H9 (cell line): ENCODE measurements around the gene JTB. TPM values are rescaled to one million over a fixed set of nuclear protein-coding genes. Genes with fewer than 3 reads are reported as not detected.

Experiments
- DNase-seq: peaks from one replicate; pipeline ENCODE4 v3.0.0-alpha.2; 2017
- H2AFZ ChIP-seq: one replicate; pipeline ENCODE4 v1.6.1; 2013; ENCODE audit warnings: mild to moderate bottlenecking, low read length, control low read depth, moderate library complexity
- H2AK5ac ChIP-seq: 2 replicates; pipeline ENCODE4 v1.6.1; 2013; ENCODE audit warnings: low read length, control low read depth, mixed read lengths; ENCODE audit not compliant: insufficient read length
- H2BK120ac ChIP-seq: one replicate; pipeline ENCODE4 v1.6.1; 2013; ENCODE audit warnings: low read depth, mild to moderate bottlenecking, low read length, control low read depth, inconsistent platforms; ENCODE audit not compliant: poor library complexity, severe bottlenecking
- H2BK12ac ChIP-seq: 2 replicates; pipeline ENCODE4 v1.6.1; 2013; ENCODE audit warnings: low read length, control low read depth, mixed read lengths, low read depth; ENCODE audit not compliant: insufficient read length
- H2BK15ac ChIP-seq: 2 replicates; pipeline ENCODE4 v1.6.1; 2013; ENCODE audit warnings: low read depth, low read length, control low read depth
- H2BK20ac ChIP-seq: one replicate; pipeline ENCODE4 v1.6.1; 2013; ENCODE audit warnings: low read depth, mild to moderate bottlenecking, low read length, control low read depth, inconsistent platforms; ENCODE audit not compliant: poor library complexity, severe bottlenecking
- H2BK5ac ChIP-seq: 2 replicates; pipeline ENCODE4 v1.6.1; 2013; ENCODE audit warnings: low read length, control low read depth, mixed read lengths; ENCODE audit not compliant: insufficient read length
- H3K14ac ChIP-seq: 2 replicates; pipeline ENCODE4 v1.6.1; 2013; ENCODE audit warnings: low read length, control low read depth; ENCODE audit not compliant: insufficient read depth
- H3K18ac ChIP-seq: 2 replicates; pipeline ENCODE4 v1.6.1; 2013; ENCODE audit warnings: low read depth, mild to moderate bottlenecking, mixed read lengths, low read length, control low read depth; ENCODE audit not compliant: insufficient read length
- H3K23ac ChIP-seq: 2 replicates; pipeline ENCODE4 v1.6.1; 2013; ENCODE audit warnings: low read length, control low read depth, mixed read lengths, low read depth; ENCODE audit not compliant: insufficient read length
- H3K23me2 ChIP-seq: 2 replicates; pipeline ENCODE4 v1.6.1; 2013; ENCODE audit warnings: low read depth, mild to moderate bottlenecking, mixed read lengths, low read length, control low read depth; ENCODE audit not compliant: insufficient read length, poor library complexity, severe bottlenecking
- H3K27ac ChIP-seq: 2 replicates; pipeline ENCODE4 v1.5.1; 2013; ENCODE audit warnings: low read length, control low read depth, mixed read lengths, low read depth; ENCODE audit not compliant: insufficient read length
- H3K27me3 ChIP-seq: 2 replicates; pipeline ENCODE4 v1.6.1; 2013; ENCODE audit warnings: low read length, control low read depth, inconsistent platforms; ENCODE audit not compliant: insufficient read depth
- H3K4ac ChIP-seq: 2 replicates; pipeline ENCODE4 v1.6.1; 2013; ENCODE audit warnings: low read depth, mild to moderate bottlenecking, control low read depth, inconsistent platforms, low read length, moderate library complexity
- H3K4me1 ChIP-seq: 2 replicates; pipeline ENCODE4 v1.6.1; 2013; ENCODE audit warnings: low read length, control low read depth, inconsistent platforms; ENCODE audit not compliant: insufficient read depth
- H3K4me2 ChIP-seq: 2 replicates; pipeline ENCODE4 v1.6.1; 2013; ENCODE audit warnings: low read length, control low read depth, mixed read lengths; ENCODE audit not compliant: insufficient read length, insufficient read depth
- H3K56ac ChIP-seq: 2 replicates; pipeline ENCODE4 v1.6.1; 2013; ENCODE audit warnings: low read depth, mild to moderate bottlenecking, mixed read lengths, low read length, control low read depth; ENCODE audit not compliant: insufficient read length
- H3K79me1 ChIP-seq: 2 replicates; pipeline ENCODE4 v1.6.1; 2013; ENCODE audit warnings: low read depth, mild to moderate bottlenecking, moderate library complexity, low read length, control low read depth, inconsistent platforms; ENCODE audit not compliant: insufficient read depth, poor library complexity, severe bottlenecking
- H3K79me2 ChIP-seq: 2 replicates; pipeline ENCODE4 v1.6.1; 2013; ENCODE audit warnings: low read length, control low read depth, inconsistent platforms; ENCODE audit not compliant: insufficient read depth
- H3K9ac ChIP-seq: 2 replicates; pipeline ENCODE4 v1.6.1; 2013; ENCODE audit warnings: low read length, control low read depth, mixed read lengths; ENCODE audit not compliant: insufficient read length; ENCODE audit errors: extremely low read depth
- H3K9me3 ChIP-seq: one replicate; pipeline ENCODE4 v1.6.1; 2013; ENCODE audit warnings: low read depth, low read length, inconsistent platforms; ENCODE audit not compliant: control insufficient read depth
- H3T11ph ChIP-seq: one replicate; pipeline ENCODE4 v1.6.1; 2013; ENCODE audit warnings: mild to moderate bottlenecking, low read length, control low read depth, inconsistent platforms
- H4K20me1 ChIP-seq: one replicate; pipeline ENCODE4 v1.6.1; 2013; ENCODE audit not compliant: control insufficient read depth, insufficient read length, insufficient read depth
- H4K5ac ChIP-seq: 2 replicates; pipeline ENCODE4 v1.6.1; 2013; ENCODE audit warnings: low read depth, mild to moderate bottlenecking, mixed read lengths, low read length, control low read depth; ENCODE audit not compliant: insufficient read length
- H4K8ac ChIP-seq: replicated peaks from 2 replicates; pipeline ENCODE4 v1.6.1; 2013; ENCODE audit warnings: low read length, control low read depth, mixed read lengths, low read depth; ENCODE audit not compliant: insufficient read length
- H4K91ac ChIP-seq: 2 replicates; pipeline ENCODE4 v1.6.1; 2013; ENCODE audit warnings: low read depth, mild to moderate bottlenecking, moderate library complexity, mixed read lengths, low read length, control low read depth; ENCODE audit not compliant: insufficient read length
- H3K27ac Mint-ChIP-seq, 3 experiments: 2 replicates in 2 of 3; 3 replicates in 1 of 3; pipeline ENCODE4 v1.8.0; 2020 to 2021; ENCODE audit warnings: mixed read lengths in 3 of 3, mild to moderate bottlenecking in 1 of 3, moderate library complexity in 1 of 3
- H3K27me3 Mint-ChIP-seq: 2 replicates; pipeline ENCODE4 v1.8.0; 2021; ENCODE audit warnings: low read depth, mild to moderate bottlenecking, moderate library complexity, mixed read lengths
- H3K36me3 Mint-ChIP-seq, 3 experiments: 2 replicates in 2 of 3; 3 replicates in 1 of 3; pipeline ENCODE4 v1.8.0; 2020 to 2021; ENCODE audit warnings: low read depth in 3 of 3, mixed read lengths in 3 of 3; ENCODE audit not compliant: insufficient read depth in 1 of 3
- H3K4me1 Mint-ChIP-seq, 2 experiments: 2 replicates each; pipeline ENCODE4 v1.8.0; 2020; ENCODE audit warnings: mixed read lengths in 2 of 2
- H3K4me3 Mint-ChIP-seq, 2 experiments: 2 replicates in 1 of 2; 3 replicates in 1 of 2; pipeline ENCODE4 v1.8.0; 2020 to 2021; ENCODE audit warnings: mild to moderate bottlenecking in 2 of 2, mixed read lengths in 2 of 2, moderate library complexity in 1 of 2
- H3K9me3 Mint-ChIP-seq, 2 experiments: 2 replicates in 1 of 2; 3 replicates in 1 of 2; pipeline ENCODE4 v1.8.0; 2020; ENCODE audit warnings: mild to moderate bottlenecking in 2 of 2, mixed read lengths in 2 of 2, moderate library complexity in 1 of 2
- WGBS: extraction: QIAGEN DNeasy Blood & Tissue Kit; methylation state at CpG from one replicate; pipeline ENCODE4 v1.1.7; 2013; ENCODE audit warnings: missing lambda C conversion rate, low lambda C conversion rate, mixed read lengths; ENCODE audit not compliant: insufficient read length; ENCODE audit errors: extremely low coverage; 5-methylcytosine and 5-hydroxymethylcytosine counted together
- total RNA-seq: library from RNA; stranded (reverse); gene quantifications from 2 replicates; pipeline ENCODE4 v1.2.1, GENCODE V29; 2021
- TF ChIP-seq, protein P1 (sequence below): fragments of 200-600 bp; sonication (generic); conservative IDR thresholded peaks from 3 replicates; pipeline ENCODE4 v1.8.0; 2021; ENCODE audit warnings: antibody characterized with exemption, mild to moderate bottlenecking

The JTB gene
- total RNA-seq, 1 experiment from 2014 or later: 85.4 TPM

DNA sequence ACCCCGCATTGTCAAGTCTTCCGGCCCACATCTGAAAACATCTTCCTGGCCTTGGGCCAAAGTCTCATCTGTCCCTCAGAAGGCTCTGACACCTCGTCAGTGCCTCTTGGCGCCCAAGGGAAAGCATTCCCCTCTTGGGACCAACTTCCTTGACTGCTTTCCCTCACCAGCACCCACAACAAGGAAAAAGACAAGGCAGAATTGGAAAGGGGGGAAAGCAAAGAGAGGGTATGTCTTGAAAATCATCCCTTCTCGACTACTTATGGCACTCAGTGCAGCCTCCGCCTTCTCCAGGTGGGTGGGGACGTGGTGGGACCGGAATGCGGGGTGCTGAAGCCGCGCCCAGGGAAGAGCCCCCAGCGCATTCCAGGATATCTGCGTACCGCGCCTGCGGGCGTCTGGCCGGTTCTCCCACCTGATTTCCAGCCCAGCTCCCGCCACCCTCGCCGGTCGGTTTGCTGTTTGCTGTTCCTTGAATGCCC, 13.6 kb downstream of the JTB start:
- Histone ChIP-seq H4K20me1 (no peaks in the 10 kb centered on the region), H3K79me1 (peaks cover 8% of the 10 kb centered on the region), H4K5ac (peak overlapping the region; percentile 73), H3T11ph (no peak overlapping the region), H3K27me3 (no peaks in the 10 kb centered on the region), H3K4me2 (peak overlapping the region; percentile 96), H3K4ac (no peak overlapping the region; the same call in 1 of the 2 replicates), H4K8ac (no peak overlapping the region), H3K14ac (peak overlapping the region; percentile 54; the same call in 1 of the 2 replicates), H2BK20ac (no peak overlapping the region), H3K79me2 (peaks cover 17% of the 10 kb centered on the region; the same call in 1 of the 2 replicates), H2BK5ac (peak overlapping the region; percentile 60), H3K4me1 (no peaks in the 10 kb centered on the region), H2AFZ (no peak overlapping the region), H3K23ac (no peak overlapping the region), H2BK12ac (no peak overlapping the region), H3K23me2 (peaks cover 29% of the 10 kb centered on the region), H3K18ac (peak overlapping the region; percentile 74), H3K27ac (peak overlapping the region; percentile 97), H2BK120ac (no peak overlapping the region), H4K91ac (peak overlapping the region; percentile 31), H3K56ac (no peak overlapping the region), H2AK5ac (no peak overlapping the region), H3K9me3 (no peaks in the 10 kb centered on the region), H2BK15ac (no peak overlapping the region), H3K9ac (peak overlapping the region; percentile 81)
- Mint-ChIP-seq H3K27ac (peak overlapping the region; percentile 98 to 99 (median 99)), H3K4me3 (peak overlapping the region; percentile 89 to 94), H3K4me1 (peaks cover 50 to 67% of the 10 kb centered on the region in 2 experiments), H3K27me3 (no peaks in the 10 kb centered on the region), H3K36me3 (peaks cover 31 to 40% (median 36%) of the 10 kb centered on the region in 3 experiments), H3K9me3 (peaks cover 0 to 4% of the 10 kb centered on the region in 2 experiments; a peak in 2 of 5 replicates)
- no CpG with 5 or more reads among the region's 22 CpGs for WGBS
- TF ChIP-seq, protein P1, sequence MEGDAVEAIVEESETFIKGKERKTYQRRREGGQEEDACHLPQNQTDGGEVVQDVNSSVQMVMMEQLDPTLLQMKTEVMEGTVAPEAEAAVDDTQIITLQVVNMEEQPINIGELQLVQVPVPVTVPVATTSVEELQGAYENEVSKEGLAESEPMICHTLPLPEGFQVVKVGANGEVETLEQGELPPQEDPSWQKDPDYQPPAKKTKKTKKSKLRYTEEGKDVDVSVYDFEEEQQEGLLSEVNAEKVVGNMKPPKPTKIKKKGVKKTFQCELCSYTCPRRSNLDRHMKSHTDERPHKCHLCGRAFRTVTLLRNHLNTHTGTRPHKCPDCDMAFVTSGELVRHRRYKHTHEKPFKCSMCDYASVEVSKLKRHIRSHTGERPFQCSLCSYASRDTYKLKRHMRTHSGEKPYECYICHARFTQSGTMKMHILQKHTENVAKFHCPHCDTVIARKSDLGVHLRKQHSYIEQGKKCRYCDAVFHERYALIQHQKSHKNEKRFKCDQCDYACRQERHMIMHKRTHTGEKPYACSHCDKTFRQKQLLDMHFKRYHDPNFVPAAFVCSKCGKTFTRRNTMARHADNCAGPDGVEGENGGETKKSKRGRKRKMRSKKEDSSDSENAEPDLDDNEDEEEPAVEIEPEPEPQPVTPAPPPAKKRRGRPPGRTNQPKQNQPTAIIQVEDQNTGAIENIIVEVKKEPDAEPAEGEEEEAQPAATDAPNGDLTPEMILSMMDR: no peak
- DNase-seq: peak; percentile 87
